HG03469 (cell line): ENCODE results near the gene DHRS13.
"Not testable (repeated sequence)": the region's sequence is repeated elsewhere in the genome, so short reads cannot be mapped to it uniquely, and the experiment has no call there.

Experiments
- ATAC-seq: cut with Tn5 transposase; IDR thresholded peaks from one replicate; pipeline ENCODE4 v1.9.1; 2021; ENCODE audit warnings: mild to moderate bottlenecking, moderate library complexity, moderate number of reproducible peaks; ENCODE audit not compliant: unreplicated experiment

DHRS13 gene

GRCh38 chr17:28863953-28864352, 38.9 kb downstream of the DHRS13 start:
- no peak for ATAC-seq

GRCh38 chr17:28862561-28862960, 40.3 kb downstream of the DHRS13 start:
- no peak for ATAC-seq

- no peak for ATAC-seq
Measured at GRCh38 chr17:28861393-28862203, 41.3 kb downstream of the DHRS13 start.

- no peak for ATAC-seq
Measured at GRCh38 chr17:28860363-28860808, 42.5 kb downstream of the DHRS13 start.

GRCh38 chr17:28858801-28859355, 44.0 kb downstream of the DHRS13 start:
- no peak for ATAC-seq

- ATAC-seq: no peak
Measured at GRCh38 chr17:28857905-28858800, 44.7 kb downstream of the DHRS13 start.

GRCh38 chr17:28856028-28856574, 46.8 kb downstream of the DHRS13 start:
- ATAC-seq: no peak

GRCh38 chr17:28855336-28855679, 47.6 kb downstream of the DHRS13 start:
- no peak for ATAC-seq

GRCh38 chr17:28854457-28855335, 48.2 kb downstream of the DHRS13 start, which contains the start of gene ERAL1:
ERAL1 (plus strand) TSS chr17:28855016; CDS start chr17:28855035, 19 bp downstream.
- ATAC-seq: peak; percentile 78

- ATAC-seq: no peak
Measured at GRCh38 chr17:28853295-28853694, 49.6 kb downstream of the DHRS13 start.

- ATAC-seq: no peak
Measured at GRCh38 chr17:28849281-28849680, 53.6 kb downstream of the DHRS13 start.

GRCh38 chr17:28848667-28849066, 54.2 kb downstream of the DHRS13 start:
- not testable (repeated sequence) for ATAC-seq
